ENCODE results near the gene PIEZO1. TPM values are rescaled to one million over a fixed set of nuclear protein-coding genes. Genes with fewer than 3 reads are reported as not detected.

The PIEZO1 gene
- total and polyA plus RNA-seq, 2 experiments from 2014 or later, result 30.4 to 70.1 TPM

DNA sequence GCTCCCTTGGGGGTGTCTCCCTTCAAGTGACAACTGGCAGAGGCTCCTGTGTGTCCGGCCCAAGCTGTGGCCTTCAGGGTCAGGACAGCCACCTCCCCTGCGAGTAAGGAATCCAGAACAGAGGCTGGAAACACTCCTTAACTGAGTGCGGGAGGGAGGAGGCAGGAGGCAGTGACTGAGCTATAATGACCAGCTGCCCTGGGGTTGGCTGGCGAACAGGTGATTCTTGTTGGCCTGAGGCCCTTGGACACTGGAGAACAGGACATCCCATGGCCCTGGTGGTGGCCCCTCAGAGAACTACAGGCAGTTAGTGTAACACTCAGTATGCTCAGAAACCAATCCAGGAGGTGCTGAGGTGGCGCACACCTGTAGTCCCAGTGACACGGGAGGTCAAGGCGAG lies 89.3 kb downstream of the PIEZO1 start:
- Mint-ChIP-seq H3K4me1 (no peaks in the 10 kb centered on the region), H3K9me3 (no peaks in the 10 kb centered on the region), H3K27me3 (ENCODE audit: insufficient read depth, low read depth, poor library complexity) (no peaks in the 10 kb centered on the region), H3K36me3 (ENCODE audit: low read depth) (no peaks in the 10 kb centered on the region), H3K27ac (no peak overlapping the region), H3K4me3 (no peak overlapping the region)
- Histone ChIP-seq H3K27me3 (ENCODE audit: insufficient read depth) (no peaks in the 10 kb centered on the region), H3K4me1 (ENCODE audit: insufficient read depth) (no peaks in the 10 kb centered on the region), H3K4me3 (no peak overlapping the region), H3K9me2 (ENCODE audit: insufficient read depth) (no peaks in the 10 kb centered on the region), H3F3A (replicated peaks; ENCODE audit: low read depth) (no peaks in the 10 kb centered on the region), H3K36me3 (ENCODE audit: insufficient read depth) (no peaks in the 10 kb centered on the region), H3K79me2 (replicated peaks; ENCODE audit: insufficient read depth) (no peaks in the 10 kb centered on the region), H2AFZ (no peak overlapping the region), H4K20me1 (replicated peaks; ENCODE audit: insufficient read depth) (no peaks in the 10 kb centered on the region), H3K4me2 (no peak overlapping the region), H3K27ac (ENCODE audit: low read depth) (no peak overlapping the region)
- TF ChIP-seq, protein P1, sequence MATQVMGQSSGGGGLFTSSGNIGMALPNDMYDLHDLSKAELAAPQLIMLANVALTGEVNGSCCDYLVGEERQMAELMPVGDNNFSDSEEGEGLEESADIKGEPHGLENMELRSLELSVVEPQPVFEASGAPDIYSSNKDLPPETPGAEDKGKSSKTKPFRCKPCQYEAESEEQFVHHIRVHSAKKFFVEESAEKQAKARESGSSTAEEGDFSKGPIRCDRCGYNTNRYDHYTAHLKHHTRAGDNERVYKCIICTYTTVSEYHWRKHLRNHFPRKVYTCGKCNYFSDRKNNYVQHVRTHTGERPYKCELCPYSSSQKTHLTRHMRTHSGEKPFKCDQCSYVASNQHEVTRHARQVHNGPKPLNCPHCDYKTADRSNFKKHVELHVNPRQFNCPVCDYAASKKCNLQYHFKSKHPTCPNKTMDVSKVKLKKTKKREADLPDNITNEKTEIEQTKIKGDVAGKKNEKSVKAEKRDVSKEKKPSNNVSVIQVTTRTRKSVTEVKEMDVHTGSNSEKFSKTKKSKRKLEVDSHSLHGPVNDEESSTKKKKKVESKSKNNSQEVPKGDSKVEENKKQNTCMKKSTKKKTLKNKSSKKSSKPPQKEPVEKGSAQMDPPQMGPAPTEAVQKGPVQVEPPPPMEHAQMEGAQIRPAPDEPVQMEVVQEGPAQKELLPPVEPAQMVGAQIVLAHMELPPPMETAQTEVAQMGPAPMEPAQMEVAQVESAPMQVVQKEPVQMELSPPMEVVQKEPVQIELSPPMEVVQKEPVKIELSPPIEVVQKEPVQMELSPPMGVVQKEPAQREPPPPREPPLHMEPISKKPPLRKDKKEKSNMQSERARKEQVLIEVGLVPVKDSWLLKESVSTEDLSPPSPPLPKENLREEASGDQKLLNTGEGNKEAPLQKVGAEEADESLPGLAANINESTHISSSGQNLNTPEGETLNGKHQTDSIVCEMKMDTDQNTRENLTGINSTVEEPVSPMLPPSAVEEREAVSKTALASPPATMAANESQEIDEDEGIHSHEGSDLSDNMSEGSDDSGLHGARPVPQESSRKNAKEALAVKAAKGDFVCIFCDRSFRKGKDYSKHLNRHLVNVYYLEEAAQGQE (IDR thresholded peaks at IDR 0.05; ENCODE audit: unreplicated experiment), result no peak
- no peak for TF ChIP-seq ZNF114 (CRISPR knock-in tag; IDR thresholded peaks at IDR 0.05)
- ATAC-seq (no peak), DNase-seq (ENCODE audit: low spot score) (no peak)

DNA sequence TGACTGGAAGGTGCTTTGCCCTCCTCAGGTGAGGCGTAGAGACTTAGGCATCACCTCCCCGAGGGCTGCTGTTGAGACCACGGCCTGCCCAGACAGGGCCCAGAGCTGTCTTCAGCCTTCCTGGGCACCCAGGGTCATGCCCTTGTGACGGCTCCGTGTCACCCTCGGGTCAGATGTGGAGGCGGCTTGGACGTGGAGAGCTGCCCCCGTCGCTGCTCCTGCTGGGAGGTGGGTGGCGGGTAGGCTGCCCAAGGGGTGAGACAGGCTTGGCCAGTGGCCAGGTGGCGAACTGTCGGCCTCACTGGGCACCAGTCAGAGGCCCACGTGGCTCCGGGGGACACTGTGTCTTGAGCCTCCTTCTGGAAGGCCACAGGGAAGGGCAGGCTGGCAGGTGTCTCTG lies 89.8 kb downstream of the PIEZO1 start:
- no peaks in the 10 kb centered on the region for H3K9me2 ChIP-seq (ENCODE audit: insufficient read depth)
- H3F3A ChIP-seq (replicated peaks; ENCODE audit: low read depth), result no peaks in the 10 kb centered on the region
- H3K36me3 Mint-ChIP-seq (ENCODE audit: low read depth), result no peaks in the 10 kb centered on the region
- H3K4me2 ChIP-seq, result no peak overlapping the region
- H3K4me1 Mint-ChIP-seq, result no peaks in the 10 kb centered on the region
- H3K4me3 ChIP-seq, result no peak overlapping the region
- TF ChIP-seq EZH2phosphoT487 (IDR thresholded peaks at IDR 0.05; ENCODE audit: unreplicated experiment), result no peak
- TF ChIP-seq ZNF114 (CRISPR knock-in tag; IDR thresholded peaks at IDR 0.05), result no peak
- TF ChIP-seq, protein P2, sequence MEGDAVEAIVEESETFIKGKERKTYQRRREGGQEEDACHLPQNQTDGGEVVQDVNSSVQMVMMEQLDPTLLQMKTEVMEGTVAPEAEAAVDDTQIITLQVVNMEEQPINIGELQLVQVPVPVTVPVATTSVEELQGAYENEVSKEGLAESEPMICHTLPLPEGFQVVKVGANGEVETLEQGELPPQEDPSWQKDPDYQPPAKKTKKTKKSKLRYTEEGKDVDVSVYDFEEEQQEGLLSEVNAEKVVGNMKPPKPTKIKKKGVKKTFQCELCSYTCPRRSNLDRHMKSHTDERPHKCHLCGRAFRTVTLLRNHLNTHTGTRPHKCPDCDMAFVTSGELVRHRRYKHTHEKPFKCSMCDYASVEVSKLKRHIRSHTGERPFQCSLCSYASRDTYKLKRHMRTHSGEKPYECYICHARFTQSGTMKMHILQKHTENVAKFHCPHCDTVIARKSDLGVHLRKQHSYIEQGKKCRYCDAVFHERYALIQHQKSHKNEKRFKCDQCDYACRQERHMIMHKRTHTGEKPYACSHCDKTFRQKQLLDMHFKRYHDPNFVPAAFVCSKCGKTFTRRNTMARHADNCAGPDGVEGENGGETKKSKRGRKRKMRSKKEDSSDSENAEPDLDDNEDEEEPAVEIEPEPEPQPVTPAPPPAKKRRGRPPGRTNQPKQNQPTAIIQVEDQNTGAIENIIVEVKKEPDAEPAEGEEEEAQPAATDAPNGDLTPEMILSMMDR (conservative IDR thresholded peaks at IDR 0.05; ENCODE audit: low read depth in 2 of 2), result no peak
- TF ChIP-seq ZNF331 (CRISPR knock-in tag; IDR thresholded peaks at IDR 0.05; ENCODE audit: low read depth), result no peak
- TF ChIP-seq CREB1 (CRISPR knock-in tag; IDR thresholded peaks at IDR 0.05; ENCODE audit: low read depth), result no peak
- TF ChIP-seq, protein P1 (IDR thresholded peaks at IDR 0.05; ENCODE audit: unreplicated experiment), result no peak
- TF ChIP-seq NANOG (IDR thresholded peaks at IDR 0.05; ENCODE audit: borderline replicate concordance), result no peak
- no peak for TF ChIP-seq EZH2 (IDR thresholded peaks at IDR 0.05; ENCODE audit: low read depth, unreplicated experiment)
- TF ChIP-seq POLR2AphosphoS5 (IDR thresholded peaks at IDR 0.05; ENCODE audit: low read depth), result no peak
- no peak for TF ChIP-seq JUNB (IDR thresholded peaks at IDR 0.05; ENCODE audit: unreplicated experiment)
- TF ChIP-seq STAT1 (IDR thresholded peaks at IDR 0.05; ENCODE audit: unreplicated experiment), result no peak
- TF ChIP-seq ETS1 (IDR thresholded peaks at IDR 0.05), result no peak
- H3K36me3 ChIP-seq (ENCODE audit: insufficient read depth), result no peaks in the 10 kb centered on the region
- DNase-seq (ENCODE audit: low spot score) (no peak), ATAC-seq (no peak)
- H2AFZ ChIP-seq, result no peak overlapping the region
- H3K4me3 Mint-ChIP-seq, result no peak overlapping the region
- H3K4me1 ChIP-seq (ENCODE audit: insufficient read depth), result no peaks in the 10 kb centered on the region
- no peaks in the 10 kb centered on the region for H3K27me3 ChIP-seq (ENCODE audit: insufficient read depth)
- H3K27ac ChIP-seq (ENCODE audit: low read depth), result no peak overlapping the region
- H4K20me1 ChIP-seq (replicated peaks; ENCODE audit: insufficient read depth), result no peaks in the 10 kb centered on the region
- H3K9me3 Mint-ChIP-seq, result no peaks in the 10 kb centered on the region
- no peaks in the 10 kb centered on the region for H3K79me2 ChIP-seq (replicated peaks; ENCODE audit: insufficient read depth)
- H3K27me3 Mint-ChIP-seq (ENCODE audit: insufficient read depth, low read depth, poor library complexity), result no peaks in the 10 kb centered on the region
- no peak overlapping the region for H3K27ac Mint-ChIP-seq

All from GM23338 (cell line).